Head of caudate nucleus (tissue), 42 donors: ENCODE measurements around the gene DRC1.

Experiments
- DNase-seq, 42 donors: peaks; one replicate each; pipeline versions ENCODE4 v3.0.0 to v3.0.0-alpha.2; 2020 to 2021; ENCODE audit warnings: mixed read lengths in 7 of 42
- intact Hi-C: fragments of 100-400 bp; cut with DNase I; formaldehyde crosslinking; loops from one replicate; pipeline ENCODE4 v1.15.0; 2022

Gene DRC1

DNA sequence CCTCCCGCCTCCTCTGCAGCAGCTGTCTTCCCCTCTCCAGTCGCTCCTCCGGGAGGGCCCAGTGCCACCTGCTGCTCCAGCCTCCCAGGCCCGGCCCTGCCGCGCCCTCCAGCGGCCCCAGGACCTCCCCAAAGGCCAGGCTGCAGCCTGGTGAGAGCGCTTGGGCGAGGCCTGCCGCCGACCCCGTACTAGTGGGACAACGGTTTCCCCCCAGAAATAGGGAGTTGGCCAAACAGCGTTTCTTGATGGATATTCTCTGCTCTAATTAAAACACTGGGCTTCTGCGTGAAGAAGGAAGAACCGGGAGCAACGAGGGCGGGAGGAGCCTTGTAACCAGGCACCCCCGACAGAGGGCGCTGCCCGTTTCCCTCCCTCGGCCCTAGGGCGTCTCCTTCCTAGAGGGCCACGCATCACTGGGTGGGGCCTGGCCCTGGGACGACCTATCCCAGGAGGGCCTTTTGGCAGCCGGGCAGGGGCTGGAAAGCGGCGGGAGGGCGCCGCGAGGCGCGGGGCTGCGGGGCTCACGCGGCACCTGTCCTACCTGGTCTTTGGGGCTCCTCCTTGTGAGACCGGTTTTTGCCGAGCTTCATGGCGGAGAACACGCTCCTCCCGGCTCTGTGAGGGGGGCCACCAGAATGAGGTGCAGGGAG, 101.6 kb downstream of the DRC1 start:
- DNase-seq, result peak; percentile 25 to 85 (median 63)
- intact Hi-C loops, result loop anchor here (10.0 kb wide), 1 partner anchor 71 kb away; no protein-coding TSS in a partner anchor

DNA sequence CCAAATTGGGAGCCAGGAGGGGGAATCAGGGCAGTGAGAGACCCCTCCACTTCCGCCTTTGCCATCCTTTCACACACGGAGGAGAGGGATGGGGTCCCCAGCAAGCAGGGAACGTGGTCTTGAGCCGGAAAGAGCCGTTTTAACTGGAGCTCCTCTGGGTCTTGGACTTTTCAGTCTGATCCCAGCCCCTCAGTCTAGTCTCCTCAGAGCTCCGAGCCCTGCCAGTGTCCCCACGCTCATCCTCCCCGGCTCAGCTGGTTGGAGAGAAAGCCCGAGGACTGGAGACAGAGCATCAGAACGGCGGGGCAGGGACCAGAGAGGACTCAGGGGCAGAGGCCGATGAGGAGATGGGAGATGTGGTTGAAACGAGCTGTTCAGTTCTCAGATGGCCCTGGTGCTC, 102.3 kb downstream of the DRC1 start:
- no peak for DNase-seq
- intact Hi-C loops, result loop anchor here (10.0 kb wide), 1 partner anchor 71 kb away; no protein-coding TSS in a partner anchor

DNA sequence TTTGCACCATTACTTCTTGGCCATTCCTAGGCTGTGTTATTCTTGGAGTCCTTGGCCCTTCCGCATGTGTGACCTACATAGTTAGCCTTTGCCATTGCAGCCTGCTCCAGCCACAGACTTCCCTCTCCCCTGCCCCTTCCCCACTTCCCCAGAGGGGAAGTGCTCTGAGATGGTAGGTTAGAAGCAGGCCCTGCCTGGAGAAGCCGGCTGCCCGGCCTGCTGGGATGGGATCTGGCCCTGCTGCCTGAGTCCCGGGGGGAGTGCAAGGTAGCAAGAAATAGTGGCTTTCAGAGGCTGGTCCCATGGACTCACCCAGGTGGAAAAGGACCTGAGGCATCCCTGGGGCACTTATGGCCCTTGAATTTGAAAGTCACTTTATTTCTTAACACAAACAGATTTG, 104.6 kb downstream of the DRC1 start:
- intact Hi-C loops, result loop anchor here (10.0 kb wide), 1 partner anchor 69 kb away; no protein-coding TSS in a partner anchor
- DNase-seq, result no peak
